DMS79 treated with DMSO at 0.1 percent for 48 hours (cell line): ENCODE data around the gene MAFG.
A peak's percentile ranks its signal among the peaks of the same experiment; 100 is the strongest.

Source experiments
- DNase-seq: peaks from one replicate; lab custom pipeline; 2025; lab: John Stamatoyannopoulos, UW

MAFG gene

GRCh38 chr17:81898029-81898866 is 29.3 kb downstream of the MAFG start:
- DNase-seq, result no peak

DNA sequence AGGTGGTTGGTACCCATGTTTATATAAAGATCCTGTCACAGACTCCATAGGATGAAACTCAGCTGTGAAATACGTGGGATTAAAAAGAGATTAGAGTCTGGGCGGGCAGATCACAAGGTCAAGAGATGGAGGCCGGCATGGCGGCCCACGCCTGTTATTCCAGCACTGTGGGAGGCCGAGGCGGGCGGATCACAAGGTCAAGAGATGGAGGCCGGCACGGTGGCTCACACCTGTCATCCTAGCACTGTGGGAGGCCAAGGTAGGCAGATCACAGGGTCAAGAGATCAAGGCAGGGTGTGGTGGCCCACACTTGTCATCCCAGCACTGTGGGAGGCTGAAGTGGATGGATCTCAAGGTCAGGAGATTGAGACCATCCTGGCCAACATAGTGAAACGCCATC is 32.1 kb downstream of the MAFG start:
- DNase-seq, result no peak

- DNase-seq, result no peak
These were observed 36.3 kb downstream of the MAFG start for GRCh38 chr17:81891303-81891552.

DNA sequence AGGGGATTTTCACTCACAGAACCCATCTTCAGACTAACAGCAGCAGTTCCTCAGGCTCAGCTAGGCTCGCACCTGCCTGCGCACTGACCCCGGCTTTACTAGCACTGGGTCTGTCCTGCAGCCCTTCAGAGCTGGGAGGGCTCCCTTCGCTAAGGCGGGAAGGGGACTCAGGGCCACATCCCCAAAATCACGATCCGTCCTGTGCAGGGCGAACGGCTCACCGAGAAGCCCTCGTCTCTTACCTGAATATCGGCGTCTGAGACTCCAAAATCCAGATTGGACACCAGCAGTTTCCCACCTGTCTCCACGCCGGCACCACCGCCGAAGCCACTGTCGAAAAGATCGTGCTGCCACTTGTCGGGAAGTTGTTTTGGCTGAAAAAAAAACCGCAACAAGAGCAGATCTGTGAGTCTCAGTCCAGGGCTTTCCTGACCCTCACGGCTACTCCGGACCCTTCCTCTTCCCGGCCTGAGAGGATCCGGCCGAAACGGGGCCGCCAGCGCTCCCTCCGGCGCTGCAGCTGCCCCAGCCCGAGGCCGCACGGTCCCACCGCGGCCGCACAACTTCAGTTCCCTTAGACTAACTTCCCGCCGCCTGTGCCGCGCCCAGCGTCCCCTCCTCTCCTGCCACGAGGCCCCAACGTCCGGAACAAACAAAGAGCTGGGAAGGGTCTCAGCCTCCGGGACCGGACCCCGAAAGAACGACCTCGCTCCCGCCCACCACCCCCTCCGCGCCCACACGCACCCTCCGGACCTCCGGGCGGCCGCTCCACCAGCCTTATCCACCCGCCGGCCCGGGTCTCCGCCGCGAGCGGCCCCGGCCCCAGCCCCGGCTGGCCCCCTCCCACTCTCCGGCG is 36.9 kb downstream of the MAFG start:
- no peak for DNase-seq

DNA sequence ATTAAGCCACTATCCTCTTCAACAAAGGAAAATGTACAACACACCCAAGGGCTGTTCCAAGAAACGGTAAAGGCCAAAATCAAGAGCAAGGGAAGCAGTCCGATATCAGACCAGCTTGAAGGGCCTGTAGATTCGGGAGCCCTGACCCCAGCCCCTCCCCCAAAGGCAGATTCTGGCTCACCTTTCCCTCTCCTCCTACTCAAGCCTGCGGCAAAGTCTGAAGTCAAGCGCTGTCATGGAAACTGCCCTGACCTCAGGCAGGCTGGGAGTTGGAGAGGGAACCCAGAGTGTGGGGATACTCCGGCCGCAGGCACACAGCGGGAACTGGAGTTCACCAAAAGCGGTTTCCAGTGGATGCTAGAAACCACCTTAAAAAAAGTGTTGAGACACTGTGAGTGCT is 37.9 kb downstream of the MAFG start:
- DNase-seq, result no peak

- DNase-seq, result no peak
These were observed 38.4 kb downstream of the MAFG start for GRCh38 chr17:81888988-81889595.

GRCh38 chr17:81888105-81888987 is 39.2 kb downstream of the MAFG start:
- no peak for DNase-seq

DNA sequence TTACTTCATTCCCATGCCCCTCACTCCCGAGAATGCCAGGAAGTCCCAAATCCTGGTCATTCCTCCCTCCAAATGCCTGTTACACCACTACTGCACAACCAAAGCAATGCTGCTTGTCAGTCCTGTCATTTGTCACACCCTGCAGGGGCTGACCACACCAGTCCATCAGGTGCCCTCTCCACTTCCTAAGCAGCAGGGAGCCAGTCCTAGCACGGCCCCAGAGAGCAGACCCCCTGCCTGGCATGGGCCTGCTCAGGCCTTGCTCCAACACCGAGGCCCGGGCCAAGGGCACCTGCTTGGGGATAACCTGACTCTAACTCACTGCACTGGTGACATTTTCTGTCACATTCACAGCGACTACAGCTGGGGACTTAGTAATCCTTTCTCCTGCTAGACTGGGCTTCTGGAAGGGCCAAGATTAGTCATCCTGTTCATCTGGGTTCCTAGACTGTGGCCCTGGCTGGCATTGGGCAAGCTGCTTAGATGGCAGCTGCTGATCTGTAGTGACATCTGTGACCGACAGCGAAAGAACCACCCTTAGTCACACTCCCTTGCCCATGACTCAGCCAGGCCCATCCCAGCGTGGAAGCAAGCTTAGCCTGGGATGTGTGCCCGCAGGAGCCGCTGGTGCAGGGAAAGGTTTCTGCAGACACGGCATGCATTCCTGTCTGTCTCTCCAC is 41.5 kb downstream of the MAFG start:
- no peak for DNase-seq

DNA sequence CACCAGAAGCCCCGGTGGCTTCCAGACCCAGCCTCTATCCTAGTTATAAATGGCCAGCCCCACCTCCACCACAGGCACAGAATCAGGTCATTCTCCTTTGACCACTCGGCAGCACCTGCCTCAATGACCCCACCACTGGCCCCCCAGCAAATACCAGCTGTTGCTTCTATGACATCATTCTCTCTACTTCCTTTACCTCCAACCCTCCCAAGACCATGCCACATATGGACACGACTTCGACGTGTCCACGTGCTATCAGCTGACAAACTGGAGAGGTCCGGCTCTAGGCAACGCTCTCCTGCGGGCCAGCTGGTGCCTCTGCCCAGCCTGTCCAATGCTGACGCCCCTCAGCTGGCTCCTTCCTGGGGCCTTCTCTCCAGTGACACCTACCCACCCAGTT is 42.1 kb downstream of the MAFG start:
- no peak for DNase-seq

DNA sequence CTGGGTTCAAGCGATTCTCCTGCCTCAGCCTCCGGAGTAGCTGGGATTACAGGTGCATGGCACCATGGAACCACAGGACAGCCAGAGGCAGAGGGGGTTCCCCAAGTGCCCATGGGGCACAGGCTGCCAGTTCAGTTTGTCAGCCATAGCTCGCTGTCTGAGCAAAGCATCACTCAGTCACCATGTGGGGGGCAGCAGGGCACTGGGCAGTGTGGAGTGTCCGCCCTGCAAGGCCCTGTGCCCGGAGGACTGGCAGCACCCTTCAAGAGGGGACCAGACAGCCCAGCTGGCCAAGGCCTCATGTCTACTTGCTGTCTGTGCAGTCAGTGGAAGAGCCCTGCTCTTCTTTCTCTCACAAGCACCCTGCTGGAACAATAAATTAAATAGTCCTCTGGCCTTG is 42.6 kb downstream of the MAFG start:
- DNase-seq, result no peak

DNA sequence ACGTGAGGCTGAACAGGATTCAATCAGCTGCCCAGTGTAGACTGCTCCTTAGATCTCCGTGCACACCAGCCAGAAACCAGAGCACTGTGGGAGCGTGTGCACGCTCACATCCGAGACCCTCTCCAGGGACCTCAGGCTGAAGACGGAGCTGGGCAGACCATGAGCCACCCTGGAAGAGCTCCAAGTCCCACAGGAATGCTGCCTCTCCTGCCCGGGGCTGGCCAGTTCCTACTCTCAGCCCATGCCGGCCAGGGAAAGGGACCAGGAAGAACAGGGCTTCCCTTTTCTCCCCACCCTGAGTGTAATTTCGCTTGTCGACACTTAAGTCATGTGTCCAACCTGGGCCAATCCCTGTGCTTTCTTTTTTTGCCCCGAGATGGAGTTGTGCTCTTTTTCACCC is 43.0 kb downstream of the MAFG start:
- DNase-seq, result no peak

DNA sequence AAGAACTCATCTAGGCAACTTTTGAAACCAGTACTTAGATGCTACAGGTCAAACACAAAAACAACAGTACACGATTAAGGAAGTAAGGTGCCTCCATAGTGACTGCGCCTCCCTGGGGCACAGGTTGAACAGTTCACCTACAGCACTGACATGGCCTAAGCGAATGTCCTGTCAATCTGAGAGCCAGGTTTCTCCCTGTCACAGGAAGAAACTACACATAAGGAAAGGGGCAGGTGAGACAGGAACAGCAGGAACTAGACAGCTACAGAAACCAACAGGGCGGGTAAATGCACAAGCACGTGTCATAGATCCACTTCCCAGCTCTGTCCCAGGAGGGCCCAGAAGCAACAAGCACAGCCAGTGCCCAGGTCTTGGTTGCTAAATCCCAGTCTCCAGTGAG is 48.4 kb downstream of the MAFG start:
- DNase-seq, result no peak

DNA sequence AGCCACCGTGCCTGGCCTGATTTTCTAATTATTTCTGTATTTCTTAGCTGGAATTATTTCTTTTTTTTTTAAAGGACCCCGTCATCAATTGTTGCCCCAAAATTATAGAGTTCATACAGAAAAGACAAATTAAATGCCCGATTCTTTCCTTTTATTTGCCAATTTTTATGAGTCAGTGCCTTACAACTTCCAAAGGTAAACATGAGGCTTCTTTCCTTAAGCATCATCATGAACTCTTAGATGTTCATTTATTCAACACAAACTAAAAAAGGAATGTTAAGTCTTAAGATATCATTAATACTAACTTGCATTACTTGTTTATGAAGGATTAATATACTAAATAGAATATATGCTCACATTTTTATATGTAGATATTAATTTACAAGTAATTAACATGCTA is 49.2 kb downstream of the MAFG start:
- no peak for DNase-seq

DNA sequence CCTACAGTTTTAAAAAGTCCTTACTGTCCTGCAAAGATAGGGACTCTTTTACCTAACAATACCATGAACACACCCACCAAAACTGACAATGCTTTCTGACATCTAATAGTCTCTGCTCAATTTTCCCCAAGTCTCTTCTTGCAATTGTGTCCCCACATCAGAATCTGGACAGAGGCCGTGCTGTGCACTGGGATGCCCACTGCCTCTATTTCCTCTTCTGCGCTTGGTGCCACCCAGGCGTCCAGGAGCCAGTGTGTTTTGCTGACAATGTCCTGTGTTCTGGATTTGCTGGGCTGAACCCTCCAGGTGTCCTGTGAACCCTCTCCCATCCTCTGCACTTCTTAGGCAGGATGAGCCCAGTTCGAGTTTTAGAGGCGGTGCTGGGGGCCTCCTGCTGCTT is 50.0 kb downstream of the MAFG start:
- no peak for DNase-seq

DNA sequence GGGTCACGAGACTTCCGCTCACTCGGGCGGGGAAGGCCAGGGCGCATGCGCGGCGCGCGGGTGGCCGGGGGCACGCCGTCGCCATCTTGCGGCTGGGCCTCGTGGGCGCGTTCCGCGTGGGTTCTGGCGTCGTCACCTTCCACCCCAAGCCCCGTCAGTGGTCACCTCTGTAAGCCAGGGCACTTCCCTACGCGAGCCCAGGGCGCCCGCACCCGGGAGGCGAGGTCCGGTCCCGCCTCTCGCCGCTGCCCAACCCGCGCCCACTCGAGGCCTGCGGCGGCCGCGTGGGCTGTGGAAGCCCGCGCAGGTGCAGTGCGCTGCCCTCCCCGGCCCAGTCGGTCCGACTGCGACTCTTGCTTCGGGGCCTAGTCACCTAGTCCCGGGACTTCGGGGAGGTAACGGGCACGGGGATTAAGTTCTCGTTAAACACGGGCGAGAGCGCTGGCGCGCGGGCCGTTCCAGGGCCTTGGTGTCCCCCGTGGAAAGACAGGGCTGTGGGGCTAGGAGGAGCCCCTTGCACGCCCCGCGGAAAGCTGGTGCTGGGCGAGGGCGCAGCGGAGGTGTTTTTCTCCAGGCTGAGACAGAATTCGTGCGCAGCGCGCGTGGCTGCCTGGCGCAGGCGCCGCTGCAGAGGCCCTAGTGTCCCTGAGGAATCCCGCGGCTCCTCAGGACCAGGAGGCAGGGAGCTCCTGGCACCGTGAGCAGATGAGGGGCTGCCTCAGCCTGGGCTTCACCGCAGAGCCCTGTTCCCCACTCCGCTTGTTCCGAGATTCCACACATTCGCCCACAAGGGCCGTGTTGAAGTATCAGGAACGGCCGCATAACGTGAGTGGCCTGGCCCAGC is 55.9 kb downstream of the MAFG start:
- peak; percentile 38 for DNase-seq

DNA sequence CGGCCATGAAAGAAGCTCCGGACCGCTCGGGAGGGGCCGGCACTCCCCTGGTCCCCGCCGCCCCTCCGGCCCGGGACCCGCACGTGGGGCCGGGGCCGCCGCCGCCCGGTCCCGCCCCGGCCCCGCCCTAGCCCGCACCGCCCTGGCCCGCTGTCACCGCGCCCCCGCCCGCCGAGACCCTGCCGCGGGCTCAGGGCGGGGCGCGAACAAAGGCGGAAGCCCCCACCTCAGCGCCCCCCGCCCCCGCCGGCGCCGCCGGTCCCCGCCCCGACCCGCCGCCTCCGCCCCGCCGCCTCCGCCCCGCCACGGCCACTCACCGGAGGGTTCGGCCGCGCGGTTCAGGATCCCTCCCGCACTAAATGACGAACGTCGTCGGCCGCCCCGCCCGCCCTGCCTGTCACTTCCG is 56.6 kb downstream of the MAFG start, which contains the start of gene ARHGDIA:
Gene ARHGDIA (minus strand): TSS at position 357 of the 406 bp plus-strand sequence. CDS start 1,407 bp downstream, outside the sequence.
- no peak for DNase-seq

DNA sequence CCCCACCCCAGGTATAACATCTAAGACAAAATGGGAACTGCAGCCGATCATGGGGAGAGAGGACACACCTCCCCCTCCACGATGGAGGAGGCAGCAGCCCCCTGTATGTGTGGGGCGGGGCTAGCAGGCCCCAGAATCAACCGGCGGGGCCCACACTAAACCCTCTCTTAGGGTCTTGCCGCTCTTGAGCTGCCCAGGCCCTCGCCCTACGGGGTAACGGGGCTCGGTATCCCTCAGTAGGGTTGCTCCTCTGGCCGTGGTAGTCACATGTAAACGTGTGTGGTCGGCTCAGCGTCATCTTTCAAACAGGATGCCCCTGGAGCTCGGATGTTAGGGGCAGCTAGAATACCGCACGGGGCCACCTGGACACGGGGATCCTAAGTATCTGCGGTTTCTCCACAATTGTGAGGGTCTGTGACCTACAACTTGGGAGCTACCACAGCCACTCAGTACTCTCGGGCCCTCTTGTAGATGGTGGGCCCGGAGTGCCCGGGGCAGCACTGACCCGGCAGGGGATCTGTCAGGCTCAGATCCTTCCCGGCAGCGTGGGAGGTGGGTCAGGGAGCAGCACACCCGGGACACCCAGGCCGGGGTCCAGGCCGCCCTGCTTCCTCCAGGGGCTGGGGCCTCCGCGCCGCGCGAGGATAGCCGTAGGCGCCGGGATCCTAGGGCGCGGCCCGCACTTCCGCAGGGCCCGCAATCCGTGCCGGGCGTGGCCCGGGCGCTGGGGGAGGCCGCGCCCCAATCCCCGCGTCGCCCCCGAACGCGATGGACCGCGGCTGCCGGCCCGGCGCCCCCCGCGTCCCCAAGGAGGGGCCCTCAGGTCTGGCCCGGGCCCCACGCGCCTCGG is 57.2 kb downstream of the MAFG start:
- no peak for DNase-seq

DNA sequence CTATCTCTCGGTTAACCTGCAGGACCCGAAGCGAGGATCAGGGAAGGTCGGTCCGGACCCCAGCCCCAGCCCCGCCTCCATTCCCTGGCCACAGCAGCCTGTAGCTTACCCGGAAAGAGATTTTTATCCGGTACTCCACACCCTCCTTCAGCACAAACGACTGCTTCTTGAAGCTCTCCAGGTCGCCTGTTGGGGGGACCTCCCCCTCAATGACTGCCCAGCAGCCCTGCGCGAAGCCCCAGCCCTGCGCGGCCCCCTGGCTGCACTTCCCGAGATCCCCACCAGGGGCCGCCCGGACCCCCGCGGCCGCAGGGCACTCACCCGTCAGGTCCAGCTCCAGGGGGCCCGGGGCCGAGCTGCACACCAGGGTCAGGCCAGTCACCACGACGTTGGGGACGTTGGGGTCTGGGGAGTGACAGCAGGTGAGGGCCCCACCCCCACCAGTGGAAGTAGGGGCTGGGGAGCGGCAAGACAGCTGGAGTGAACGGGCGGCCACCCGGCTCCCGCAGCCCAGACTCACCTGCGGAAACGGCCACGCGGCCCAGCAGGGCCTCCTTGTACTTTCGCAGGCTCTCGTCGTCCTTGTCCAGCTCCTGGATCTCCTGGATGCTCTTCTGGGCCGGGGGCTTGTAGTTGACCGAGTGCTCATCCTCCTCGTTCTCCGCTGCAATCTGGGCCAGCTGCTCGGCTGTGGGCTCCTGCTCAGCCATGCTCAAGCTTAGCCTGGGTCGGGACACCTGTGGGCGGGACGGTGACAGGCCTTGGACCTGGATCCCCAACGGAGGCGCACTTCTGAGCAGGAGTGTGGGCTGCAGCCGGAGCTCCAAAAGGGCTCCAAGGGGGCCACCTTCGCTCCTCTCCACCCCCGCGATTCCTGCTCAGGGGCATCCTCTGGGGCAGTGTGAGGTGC is 58.1 kb downstream of the MAFG start:
- no peak for DNase-seq
